NCI-H345 treated with DMSO at 0.1 percent for 48 hours (cell line): ENCODE data around the gene CDK4.
A peak's percentile ranks its signal among the peaks of the same experiment; 100 is the strongest.
"Not testable (repeated sequence)": the region's sequence is repeated elsewhere in the genome, so short reads cannot be mapped to it uniquely, and the experiment has no call there.

Experiments
- DNase-seq: peaks from one replicate; lab custom pipeline; 2025; ENCODE audit not compliant: unreplicated experiment; lab: John Stamatoyannopoulos, UW

CDK4 gene

GRCh38 chr12:57726884-57727757 is 25.0 kb downstream of the CDK4 start:
- no peak for DNase-seq

- peak; percentile 71 for DNase-seq
Observed at GRCh38 chr12:57726151-57726883, 25.8 kb downstream of the CDK4 start.

- DNase-seq: no peak
Observed at GRCh38 chr12:57725851-57726150, 26.3 kb downstream of the CDK4 start.

- DNase-seq: no peak
Observed at GRCh38 chr12:57724936-57725740, 27.0 kb downstream of the CDK4 start.

GRCh38 chr12:57724003-57724935 is 27.8 kb downstream of the CDK4 start:
- DNase-seq: no peak

- no peak for DNase-seq
Observed at GRCh38 chr12:57723630-57723962, 28.5 kb downstream of the CDK4 start.

GRCh38 chr12:57722716-57723629 is 29.1 kb downstream of the CDK4 start:
- DNase-seq: no peak

GRCh38 chr12:57721846-57722608 is 30.1 kb downstream of the CDK4 start:
- not testable (repeated sequence) for DNase-seq

- no peak for DNase-seq
Observed at GRCh38 chr12:57720606-57721595, 31.2 kb downstream of the CDK4 start.

- DNase-seq: no peak
Observed at GRCh38 chr12:57719777-57720605, 32.1 kb downstream of the CDK4 start.

GRCh38 chr12:57718641-57719528 is 33.2 kb downstream of the CDK4 start:
- DNase-seq: no peak

- no peak for DNase-seq
Observed at GRCh38 chr12:57717846-57718640, 34.1 kb downstream of the CDK4 start.

- DNase-seq: no peak
Observed at GRCh38 chr12:57717131-57717530, 35.0 kb downstream of the CDK4 start.

- DNase-seq: no peak
Observed at GRCh38 chr12:57716305-57716704, 35.8 kb downstream of the CDK4 start.

GRCh38 chr12:57715786-57716185 is 36.3 kb downstream of the CDK4 start:
- DNase-seq: no peak
